ENCODE results near the gene CARD11. TPM values are rescaled to one million over a fixed set of nuclear protein-coding genes. Genes with fewer than 3 reads are reported as not detected.

The CARD11 gene
- total and polyA plus RNA-seq, 8 donors: 0.31 to 6.2 (median 1.5) TPM

- H3K27me3 ChIP-seq: no peaks in the 10 kb centered on the region
- WGBS, 2 donors: 76 to 81% methylated on average over 1 of the region's 1 CpG
- no peaks in the 10 kb centered on the region for H3K9me3 ChIP-seq
- intact Hi-C loops (cut with DNase I): no loop called here
- no peak overlapping the region for H3K4me3 ChIP-seq
- no peaks in the 10 kb centered on the region for H3K4me1 ChIP-seq
- no peak for DNase-seq
- no peak for TF ChIP-seq CTCF (IDR thresholded peaks at IDR 0.05)
- no peaks in the 10 kb centered on the region for H3K36me3 ChIP-seq
- H3K27ac ChIP-seq: no peak overlapping the region
- FAIRE-seq: no peak
- ATAC-seq: no peak
Observed at GRCh38 chr7:3020416-3020815, 23.3 kb downstream of the CARD11 start.

GRCh38 chr7:3019801-3020200 lies 23.9 kb downstream of the CARD11 start:
- no peak overlapping the region for H3K27ac ChIP-seq
- ATAC-seq: no peak
- no peak overlapping the region for H3K4me3 ChIP-seq
- DNase-seq: no peak
- no peaks in the 10 kb centered on the region for H3K36me3 ChIP-seq
- no peak for FAIRE-seq
- intact Hi-C loops (cut with DNase I): no loop called here
- H3K4me1 ChIP-seq: no peaks in the 10 kb centered on the region
- WGBS, 2 donors: 79 to 81% methylated on average over 4 of the region's 4 CpGs
- TF ChIP-seq CTCF (IDR thresholded peaks at IDR 0.05): no peak
- no peaks in the 10 kb centered on the region for H3K9me3 ChIP-seq
- no peaks in the 10 kb centered on the region for H3K27me3 ChIP-seq

GRCh38 chr7:3013975-3014792 lies 29.5 kb downstream of the CARD11 start:
- no peak for TF ChIP-seq CTCF (IDR thresholded peaks at IDR 0.05)
- WGBS, 2 donors: 92 to 95% methylated on average over 23 of the region's 23 CpGs
- H3K4me3 ChIP-seq: no peak overlapping the region
- no peak overlapping the region for H3K27ac ChIP-seq
- ATAC-seq (no peak), FAIRE-seq (no peak), DNase-seq (peak in 1 of 6 donors; percentile 39)
- no peaks in the 10 kb centered on the region for H3K27me3 ChIP-seq
- no peaks in the 10 kb centered on the region for H3K4me1 ChIP-seq
- H3K36me3 ChIP-seq: no peaks in the 10 kb centered on the region
- H3K9me3 ChIP-seq: no peaks in the 10 kb centered on the region
- intact Hi-C loops (cut with DNase I): no loop called here

- FAIRE-seq (no peak), ATAC-seq (no peak), DNase-seq (no peak)
- no peak for TF ChIP-seq CTCF (IDR thresholded peaks at IDR 0.05)
- WGBS, 2 donors: 81% methylated on average over 5 of the region's 5 CpGs
- no peaks in the 10 kb centered on the region for H3K36me3 ChIP-seq
- no peaks in the 10 kb centered on the region for H3K27me3 ChIP-seq
- H3K4me3 ChIP-seq: no peak overlapping the region
- no peaks in the 10 kb centered on the region for H3K4me1 ChIP-seq
- intact Hi-C loops (cut with DNase I): no loop called here
- no peak overlapping the region for H3K27ac ChIP-seq
- H3K9me3 ChIP-seq: no peaks in the 10 kb centered on the region
Observed at GRCh38 chr7:3011211-3011852, 32.3 kb downstream of the CARD11 start.

GRCh38 chr7:3010161-3010560 lies 33.5 kb downstream of the CARD11 start:
- intact Hi-C loops (cut with DNase I): no loop called here
- no peak for DNase-seq
- WGBS, 2 donors: 36 to 38% methylated on average over 7 of the region's 7 CpGs
- Histone ChIP-seq H3K27ac (no peak overlapping the region), H3K4me3 (no peak overlapping the region), H3K4me1 (no peaks in the 10 kb centered on the region), H3K27me3 (no peaks in the 10 kb centered on the region), H3K9me3 (no peaks in the 10 kb centered on the region), H3K36me3 (no peaks in the 10 kb centered on the region)
- ATAC-seq: no peak
- no peak for FAIRE-seq
- no peak for TF ChIP-seq CTCF (IDR thresholded peaks at IDR 0.05)
